Stimulated activated CD4-positive, alpha-beta T cell treated with anti-CD3 and anti-CD28 coated beads, Interleukin-2, amount 100 ng/mL, for 48 hours (primary cell): ENCODE results near the gene AKR1B1.

Experiments
- DNase-seq, 2 donors: peaks; one replicate each; pipeline ENCODE4 v3.0.0-alpha.2; 2020

The AKR1B1 gene

GRCh38 chr7:134468475-134468874 is 9.6 kb upstream of the AKR1B1 start:
- no peak for DNase-seq

GRCh38 chr7:134468054-134468453 is 9.2 kb upstream of the AKR1B1 start:
- no peak for DNase-seq

- no peak for DNase-seq
Observed at GRCh38 chr7:134465491-134465890, 6.6 kb upstream of the AKR1B1 start.

GRCh38 chr7:134464496-134464895 is 5.6 kb upstream of the AKR1B1 start:
- no peak for DNase-seq

- DNase-seq, result no peak
Observed at GRCh38 chr7:134463751-134464150, 4.9 kb upstream of the AKR1B1 start.

- no peak for DNase-seq
Observed at GRCh38 chr7:134462337-134462925, 3.5 kb upstream of the AKR1B1 start.

GRCh38 chr7:134461916-134462315 is 3.0 kb upstream of the AKR1B1 start:
- DNase-seq, result no peak

- no peak for DNase-seq
Observed at GRCh38 chr7:134459981-134460380, 1.1 kb upstream of the AKR1B1 start.

- peak; percentile 35 to 48 for DNase-seq
Observed at GRCh38 chr7:134458341-134458805, 527 bp downstream of the AKR1B1 start.

GRCh38 chr7:134457210-134457609 is 1.7 kb downstream of the AKR1B1 start:
- DNase-seq, result no peak

GRCh38 chr7:134454277-134454676 is 4.6 kb downstream of the AKR1B1 start:
- DNase-seq, result no peak

GRCh38 chr7:134453518-134453917 is 5.4 kb downstream of the AKR1B1 start:
- DNase-seq, result no peak

- no peak for DNase-seq
Observed at GRCh38 chr7:134452991-134453473, 5.9 kb downstream of the AKR1B1 start.

- DNase-seq, result no peak
Observed at GRCh38 chr7:134452419-134452838, 6.5 kb downstream of the AKR1B1 start.

- no peak for DNase-seq
Observed at GRCh38 chr7:134451656-134452055, 7.2 kb downstream of the AKR1B1 start.

GRCh38 chr7:134450294-134451000 is 8.5 kb downstream of the AKR1B1 start:
- no peak for DNase-seq

GRCh38 chr7:134449680-134450079 is 9.2 kb downstream of the AKR1B1 start:
- no peak for DNase-seq

GRCh38 chr7:134448356-134449229 is 10.3 kb downstream of the AKR1B1 start:
- no peak for DNase-seq

GRCh38 chr7:134447383-134447782 is 11.5 kb downstream of the AKR1B1 start:
- DNase-seq, result no peak

- DNase-seq, result no peak
Observed at GRCh38 chr7:134446923-134447322, 12.0 kb downstream of the AKR1B1 start.

- no peak for DNase-seq
Observed at GRCh38 chr7:134446446-134446845, 12.5 kb downstream of the AKR1B1 start.

- no peak for DNase-seq
Observed at GRCh38 chr7:134444961-134445315, 14.0 kb downstream of the AKR1B1 start.

- DNase-seq, result no peak
Observed at GRCh38 chr7:134444198-134444960, 14.5 kb downstream of the AKR1B1 start.
